Nephron progenitor cell (in vitro differentiated cells): ENCODE measurements around the gene ACTL7B.

Experiments used
- DNase-seq: peaks from one replicate; pipeline ENCODE4 v3.0.0; 2021
- H3K27ac Mint-ChIP-seq: 2 replicates; pipeline ENCODE4 v1.8.0; 2021; ENCODE audit warnings: mild to moderate bottlenecking, moderate library complexity, mixed read lengths
- H3K27me3 Mint-ChIP-seq: 2 replicates; pipeline ENCODE4 v1.8.0; 2021; ENCODE audit warnings: mild to moderate bottlenecking, low read depth, mixed read lengths; ENCODE audit not compliant: poor library complexity
- H3K36me3 Mint-ChIP-seq: 2 replicates; pipeline ENCODE4 v1.8.0; 2021; ENCODE audit warnings: low read depth, mixed read lengths
- H3K4me1 Mint-ChIP-seq: 2 replicates; pipeline ENCODE4 v1.8.0; 2021; ENCODE audit warnings: mixed read lengths
- H3K4me3 Mint-ChIP-seq: 2 replicates; pipeline ENCODE4 v1.8.0; 2021; ENCODE audit warnings: mild to moderate bottlenecking, moderate library complexity, mixed read lengths
- H3K9me3 Mint-ChIP-seq: 2 replicates; pipeline ENCODE4 v1.8.0; 2021; ENCODE audit warnings: mild to moderate bottlenecking, moderate library complexity, mixed read lengths
- TF ChIP-seq, protein P1 (sequence below): fragments of 200-600 bp; sonication (generic); IDR thresholded peaks from 2 replicates; pipeline ENCODE4 v1.5.0; 2021; ENCODE audit warnings: antibody characterized with exemption

ACTL7B gene

GRCh38 chr9:108865037-108865436, 9.3 kb upstream of the ACTL7B start:
- peaks cover 29% of the 10 kb centered on the region for H3K36me3 Mint-ChIP-seq
- no peak overlapping the region for H3K4me3 Mint-ChIP-seq
- TF ChIP-seq, protein P1, sequence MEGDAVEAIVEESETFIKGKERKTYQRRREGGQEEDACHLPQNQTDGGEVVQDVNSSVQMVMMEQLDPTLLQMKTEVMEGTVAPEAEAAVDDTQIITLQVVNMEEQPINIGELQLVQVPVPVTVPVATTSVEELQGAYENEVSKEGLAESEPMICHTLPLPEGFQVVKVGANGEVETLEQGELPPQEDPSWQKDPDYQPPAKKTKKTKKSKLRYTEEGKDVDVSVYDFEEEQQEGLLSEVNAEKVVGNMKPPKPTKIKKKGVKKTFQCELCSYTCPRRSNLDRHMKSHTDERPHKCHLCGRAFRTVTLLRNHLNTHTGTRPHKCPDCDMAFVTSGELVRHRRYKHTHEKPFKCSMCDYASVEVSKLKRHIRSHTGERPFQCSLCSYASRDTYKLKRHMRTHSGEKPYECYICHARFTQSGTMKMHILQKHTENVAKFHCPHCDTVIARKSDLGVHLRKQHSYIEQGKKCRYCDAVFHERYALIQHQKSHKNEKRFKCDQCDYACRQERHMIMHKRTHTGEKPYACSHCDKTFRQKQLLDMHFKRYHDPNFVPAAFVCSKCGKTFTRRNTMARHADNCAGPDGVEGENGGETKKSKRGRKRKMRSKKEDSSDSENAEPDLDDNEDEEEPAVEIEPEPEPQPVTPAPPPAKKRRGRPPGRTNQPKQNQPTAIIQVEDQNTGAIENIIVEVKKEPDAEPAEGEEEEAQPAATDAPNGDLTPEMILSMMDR: no peak
- DNase-seq: no peak
- peaks cover 27% of the 10 kb centered on the region for H3K4me1 Mint-ChIP-seq
- H3K27me3 Mint-ChIP-seq: no peaks in the 10 kb centered on the region
- H3K27ac Mint-ChIP-seq: no peak overlapping the region
- H3K9me3 Mint-ChIP-seq: no peaks in the 10 kb centered on the region

DNA sequence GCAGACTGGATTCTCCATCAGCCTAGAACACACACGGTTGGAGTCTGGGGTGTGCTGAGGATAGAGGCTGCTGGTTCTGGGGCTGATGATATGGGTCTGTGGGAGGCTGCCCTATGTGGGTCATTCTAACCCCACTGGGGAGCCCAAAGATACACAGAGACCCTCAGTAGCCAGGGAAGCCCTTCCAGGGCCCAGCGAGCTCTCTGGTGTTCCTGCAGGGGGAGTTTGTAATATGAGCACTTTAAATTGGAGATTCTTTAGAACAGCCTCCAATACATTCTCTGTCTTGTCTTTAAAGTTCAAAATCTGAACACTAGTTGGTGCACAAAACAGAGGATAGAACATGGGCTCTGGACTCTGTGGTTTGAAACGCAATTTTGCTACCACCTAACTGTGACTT, 8.7 kb upstream of the ACTL7B start:
- H3K27ac Mint-ChIP-seq: no peak overlapping the region
- H3K27me3 Mint-ChIP-seq: no peaks in the 10 kb centered on the region
- no peaks in the 10 kb centered on the region for H3K9me3 Mint-ChIP-seq
- no peak for DNase-seq
- TF ChIP-seq, protein P1: peak; percentile 12
- peaks cover 25% of the 10 kb centered on the region for H3K36me3 Mint-ChIP-seq
- H3K4me3 Mint-ChIP-seq: no peak overlapping the region
- peaks cover 23% of the 10 kb centered on the region for H3K4me1 Mint-ChIP-seq

DNA sequence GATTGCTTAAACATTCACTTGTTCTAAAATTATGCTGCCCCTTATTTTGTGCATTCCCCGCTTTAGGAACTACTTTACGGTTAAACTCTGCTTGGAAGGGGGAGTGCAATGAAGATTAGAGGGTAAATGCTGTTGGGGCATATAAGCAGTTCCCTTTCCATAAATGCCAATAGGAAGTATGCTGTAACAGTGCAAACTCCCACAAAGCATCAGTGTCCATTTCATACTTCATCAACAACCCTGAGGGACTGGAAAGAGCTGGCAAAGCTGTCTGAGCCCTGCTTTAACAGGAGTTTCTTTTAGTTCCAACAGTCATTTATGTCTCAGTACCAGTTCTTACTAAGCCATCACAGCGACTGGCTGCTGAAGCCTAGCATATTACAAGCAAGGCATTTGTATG, 8.1 kb upstream of the ACTL7B start:
- Mint-ChIP-seq H3K4me1 (peaks cover 18% of the 10 kb centered on the region), H3K27me3 (no peaks in the 10 kb centered on the region), H3K4me3 (no peak overlapping the region), H3K36me3 (peaks cover 20% of the 10 kb centered on the region), H3K27ac (no peak overlapping the region), H3K9me3 (no peaks in the 10 kb centered on the region)
- TF ChIP-seq, protein P1: no peak
- DNase-seq: no peak

DNA sequence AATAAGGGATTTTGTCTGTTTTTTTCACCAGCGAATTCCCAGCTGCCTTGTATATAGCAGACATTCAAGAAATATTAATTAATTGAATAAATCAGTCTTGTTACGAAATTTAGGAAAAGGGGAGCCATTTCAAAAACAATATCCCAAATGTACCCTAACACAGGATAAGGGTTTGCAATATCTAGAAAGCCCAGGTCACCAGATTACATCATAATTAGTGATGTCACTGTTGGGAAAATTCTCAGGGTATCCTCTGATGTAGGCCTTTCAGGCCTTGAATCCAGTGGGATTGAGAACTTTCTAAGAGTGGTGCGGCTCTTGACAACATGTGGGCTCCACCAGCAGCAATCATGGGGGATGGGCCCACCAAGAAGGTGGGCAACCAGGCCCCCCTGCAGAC, 6.2 kb upstream of the ACTL7B start, which contains the start of gene ACTL7A:
Gene ACTL7A (plus strand): TSS at position 270 of the 400 bp plus-strand sequence. CDS start 57 bp downstream, at position 327.
- peaks cover 3% of the 10 kb centered on the region for H3K27me3 Mint-ChIP-seq
- H3K27ac Mint-ChIP-seq: no peak within 1 kb of the TSS
- no peak for DNase-seq
- peaks cover under 1% of the 10 kb centered on the region for H3K36me3 Mint-ChIP-seq
- H3K9me3 Mint-ChIP-seq: no peaks in the 10 kb centered on the region
- H3K4me3 Mint-ChIP-seq: no peak within 1 kb of the TSS
- no peaks in the 10 kb centered on the region for H3K4me1 Mint-ChIP-seq
- TF ChIP-seq, protein P1: no peak

DNA sequence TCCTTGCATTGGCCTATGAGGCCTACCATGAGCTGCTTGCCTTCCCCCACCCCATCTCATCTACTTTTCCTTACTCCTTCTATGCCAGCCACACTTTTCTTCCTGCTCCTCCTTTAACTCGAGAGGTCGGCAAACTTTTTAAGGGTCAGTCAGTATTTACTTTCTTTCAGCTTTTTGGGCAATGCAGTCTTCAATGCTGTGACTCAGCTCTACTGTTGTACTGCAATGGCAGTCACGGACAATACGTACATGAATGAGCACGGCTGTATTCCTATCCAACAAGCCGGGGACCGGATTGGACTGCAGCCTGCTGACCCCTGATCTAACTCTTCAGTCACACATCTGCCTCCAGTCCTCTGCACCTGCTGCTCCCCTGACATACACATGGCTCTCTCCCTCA, 5.7 kb upstream of the ACTL7B start:
- H3K27me3 Mint-ChIP-seq: peaks cover 3% of the 10 kb centered on the region
- H3K27ac Mint-ChIP-seq: no peak overlapping the region
- H3K36me3 Mint-ChIP-seq: no peaks in the 10 kb centered on the region
- H3K4me1 Mint-ChIP-seq: no peaks in the 10 kb centered on the region
- no peak for DNase-seq
- H3K4me3 Mint-ChIP-seq: no peak overlapping the region
- TF ChIP-seq, protein P1: no peak
- no peaks in the 10 kb centered on the region for H3K9me3 Mint-ChIP-seq

GRCh38 chr9:108860764-108861163, 5.0 kb upstream of the ACTL7B start:
- TF ChIP-seq, protein P1: no peak
- no peak for DNase-seq
- Mint-ChIP-seq H3K9me3 (no peaks in the 10 kb centered on the region), H3K4me1 (no peaks in the 10 kb centered on the region), H3K36me3 (no peaks in the 10 kb centered on the region), H3K27me3 (peaks cover 3% of the 10 kb centered on the region), H3K4me3 (no peak overlapping the region), H3K27ac (no peak overlapping the region)
